PFSK-1 (cell line): ENCODE data around the gene PTPRO.

ENCODE experiments used
- FOXP2 ChIP-seq: optimal IDR thresholded peaks from 2 replicates; pipeline ENCODE3; 2011; ENCODE audit warnings: borderline replicate concordance, control low read depth, inconsistent platforms; ENCODE audit not compliant: insufficient read depth; ENCODE audit errors: extremely low read length, extremely low read depth
- POLR2AphosphoS5 ChIP-seq: IDR thresholded peaks from 2 replicates; pipeline ENCODE4 v1.6.1; 2012; ENCODE audit warnings: low read depth, mild to moderate bottlenecking, control low read depth, low read length, moderate library complexity
- SIN3A ChIP-seq: IDR thresholded peaks from 2 replicates; pipeline ENCODE4 v1.6.1; 2012; ENCODE audit warnings: mild to moderate bottlenecking, low read length, moderate library complexity, borderline replicate concordance; ENCODE audit not compliant: insufficient read depth
- TAF1 ChIP-seq: IDR thresholded peaks from 2 replicates; pipeline ENCODE4 v1.6.1; 2012; ENCODE audit warnings: low read length, control low read depth, borderline replicate concordance; ENCODE audit not compliant: insufficient read depth
- TF ChIP-seq, protein P1 (sequence below), 2 experiments: IDR thresholded peaks; 2 replicates each; pipeline versions ENCODE4 v1.6.1 to v1.8.0; 2011 to 2012; ENCODE audit warnings: low read depth in 2 of 2, low read length in 2 of 2, control low read depth in 1 of 2, inconsistent platforms in 1 of 2, mild to moderate bottlenecking in 1 of 2, moderate library complexity in 1 of 2; ENCODE audit not compliant: insufficient read depth in 1 of 2

DNA sequence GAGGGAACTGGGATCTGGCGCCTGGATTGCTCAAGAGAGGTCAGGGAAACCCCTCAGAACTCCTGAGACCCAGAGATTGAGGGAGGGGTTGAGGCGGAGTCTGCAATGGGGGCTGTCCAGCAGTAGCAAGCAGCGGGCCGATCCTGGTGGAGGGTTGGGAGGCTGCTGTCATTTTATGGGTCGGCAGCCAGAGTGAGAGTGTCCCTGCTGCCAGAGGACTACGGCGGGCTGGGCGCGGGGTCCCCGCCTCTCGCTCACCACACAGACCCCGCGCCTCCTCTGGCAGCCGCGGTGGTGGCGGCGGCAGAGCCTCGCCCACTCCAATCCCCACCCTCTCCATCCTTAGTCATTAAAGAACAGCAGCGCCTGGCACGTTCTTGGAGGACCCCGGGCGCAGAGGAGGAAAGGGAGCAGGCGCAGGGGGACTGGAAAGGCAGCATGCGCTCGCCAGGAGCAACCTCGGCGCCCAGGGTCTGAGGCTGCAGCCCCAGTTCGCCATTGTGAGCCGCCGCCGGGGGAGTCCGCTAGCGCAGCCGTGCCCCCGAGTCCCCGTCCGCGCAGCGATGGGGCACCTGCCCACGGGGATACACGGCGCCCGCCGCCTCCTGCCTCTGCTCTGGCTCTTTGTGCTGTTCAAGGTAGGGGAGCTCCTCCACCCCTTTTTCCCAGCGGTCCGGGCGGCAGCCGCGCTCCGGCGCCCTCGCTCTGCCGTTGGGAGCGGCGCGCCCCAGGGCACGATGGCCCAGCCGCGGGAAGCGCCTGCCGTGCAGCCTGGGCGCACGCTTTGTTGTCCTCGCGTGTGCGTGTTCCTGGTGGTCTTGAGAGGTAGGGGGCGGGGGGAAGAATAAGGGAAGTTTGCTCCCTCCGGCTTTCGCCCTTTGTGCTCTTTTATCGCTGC, at the start of gene PTPRO:
- TF ChIP-seq SIN3A (no peak), POLR2AphosphoS5 (no peak), TAF1 (no peak), FOXP2 (no peak)
- TF ChIP-seq, protein P1, sequence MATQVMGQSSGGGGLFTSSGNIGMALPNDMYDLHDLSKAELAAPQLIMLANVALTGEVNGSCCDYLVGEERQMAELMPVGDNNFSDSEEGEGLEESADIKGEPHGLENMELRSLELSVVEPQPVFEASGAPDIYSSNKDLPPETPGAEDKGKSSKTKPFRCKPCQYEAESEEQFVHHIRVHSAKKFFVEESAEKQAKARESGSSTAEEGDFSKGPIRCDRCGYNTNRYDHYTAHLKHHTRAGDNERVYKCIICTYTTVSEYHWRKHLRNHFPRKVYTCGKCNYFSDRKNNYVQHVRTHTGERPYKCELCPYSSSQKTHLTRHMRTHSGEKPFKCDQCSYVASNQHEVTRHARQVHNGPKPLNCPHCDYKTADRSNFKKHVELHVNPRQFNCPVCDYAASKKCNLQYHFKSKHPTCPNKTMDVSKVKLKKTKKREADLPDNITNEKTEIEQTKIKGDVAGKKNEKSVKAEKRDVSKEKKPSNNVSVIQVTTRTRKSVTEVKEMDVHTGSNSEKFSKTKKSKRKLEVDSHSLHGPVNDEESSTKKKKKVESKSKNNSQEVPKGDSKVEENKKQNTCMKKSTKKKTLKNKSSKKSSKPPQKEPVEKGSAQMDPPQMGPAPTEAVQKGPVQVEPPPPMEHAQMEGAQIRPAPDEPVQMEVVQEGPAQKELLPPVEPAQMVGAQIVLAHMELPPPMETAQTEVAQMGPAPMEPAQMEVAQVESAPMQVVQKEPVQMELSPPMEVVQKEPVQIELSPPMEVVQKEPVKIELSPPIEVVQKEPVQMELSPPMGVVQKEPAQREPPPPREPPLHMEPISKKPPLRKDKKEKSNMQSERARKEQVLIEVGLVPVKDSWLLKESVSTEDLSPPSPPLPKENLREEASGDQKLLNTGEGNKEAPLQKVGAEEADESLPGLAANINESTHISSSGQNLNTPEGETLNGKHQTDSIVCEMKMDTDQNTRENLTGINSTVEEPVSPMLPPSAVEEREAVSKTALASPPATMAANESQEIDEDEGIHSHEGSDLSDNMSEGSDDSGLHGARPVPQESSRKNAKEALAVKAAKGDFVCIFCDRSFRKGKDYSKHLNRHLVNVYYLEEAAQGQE (IDR thresholded peaks at IDR 0.05; ENCODE audit: insufficient read depth in 1 of 2, low read depth in 2 of 2, low read length in 2 of 2), result peak in 1 of 2 experiments; percentile 56; a peak in 3 of 4 replicates
